B cell (primary cell): ENCODE data around the gene TOGARAM2.

Experiments used
- CTCF ChIP-seq: fragments of 200-600 bp; IDR thresholded peaks from one replicate; pipeline ENCODE4 v1.8.0; 2022; ENCODE audit warnings: antibody characterized with exemption, mild to moderate bottlenecking
- EZH2 ChIP-seq: IDR thresholded peaks from 2 replicates; pipeline ENCODE4 v1.6.1; 2012; ENCODE audit warnings: borderline replicate concordance, low read depth, mild to moderate bottlenecking, moderate library complexity, low read length; ENCODE audit not compliant: insufficient read depth, poor library complexity, severe bottlenecking

- TF ChIP-seq CTCF (no peak), EZH2 (no peak)
Observed at GRCh38 chr2:29001806-29002205, 20.7 kb downstream of the TOGARAM2 start.
